Ectodermal cell (in vitro differentiated cells): ENCODE data around the gene FCHSD2.
"Not testable (repeated sequence)": the region's sequence is repeated elsewhere in the genome, so short reads cannot be mapped to it uniquely, and the experiment has no call there.

Source experiments
- H3K27ac ChIP-seq: 2 replicates; pipeline ENCODE4 v1.7.0; 2013; ENCODE audit warnings: mild to moderate bottlenecking, low read depth, low read length; ENCODE audit not compliant: insufficient read depth, poor library complexity, severe bottlenecking
- H3K27me3 ChIP-seq: 2 replicates; pipeline ENCODE4 v1.7.0; 2013; ENCODE audit warnings: mild to moderate bottlenecking, low read length; ENCODE audit not compliant: insufficient read depth, control insufficient read depth, poor library complexity, severe bottlenecking
- H3K36me3 ChIP-seq: one replicate; pipeline ENCODE4 v1.7.0; 2013; ENCODE audit warnings: low read length; ENCODE audit not compliant: control insufficient read depth, insufficient read depth
- H3K4me1 ChIP-seq: one replicate; pipeline ENCODE4 v1.7.0; 2013; ENCODE audit warnings: low read length; ENCODE audit not compliant: control insufficient read depth, insufficient read depth
- H3K4me3 ChIP-seq: 2 replicates; pipeline ENCODE4 v1.7.0; 2013; ENCODE audit warnings: low read depth, low read length, control low read depth; ENCODE audit not compliant: insufficient read depth
- H3K9me3 ChIP-seq: 2 replicates; pipeline ENCODE4 v1.7.0; 2013; ENCODE audit warnings: mild to moderate bottlenecking, low read length, moderate library complexity; ENCODE audit not compliant: control insufficient read depth
- WGBS, 2 experiments: methylation state at CpG; one replicate each; pipeline ENCODE4 v1.1.7; 2013; ENCODE audit warnings: missing lambda C conversion rate in 2 of 2; 5-methylcytosine and 5-hydroxymethylcytosine counted together

Gene FCHSD2

GRCh38 chr11:72989727-72990126 is 152.4 kb downstream of the FCHSD2 start:
- Histone ChIP-seq H3K9me3 (no peaks in the 10 kb centered on the region), H3K4me3 (no peak overlapping the region), H3K36me3 (no peaks in the 10 kb centered on the region), H3K27me3 (no peaks in the 10 kb centered on the region), H3K4me1 (peaks cover under 1% of the 10 kb centered on the region), H3K27ac (no peak overlapping the region)
- WGBS, 2 experiments = 44 to 45% methylated on average over 1 of the region's 1 CpG

DNA sequence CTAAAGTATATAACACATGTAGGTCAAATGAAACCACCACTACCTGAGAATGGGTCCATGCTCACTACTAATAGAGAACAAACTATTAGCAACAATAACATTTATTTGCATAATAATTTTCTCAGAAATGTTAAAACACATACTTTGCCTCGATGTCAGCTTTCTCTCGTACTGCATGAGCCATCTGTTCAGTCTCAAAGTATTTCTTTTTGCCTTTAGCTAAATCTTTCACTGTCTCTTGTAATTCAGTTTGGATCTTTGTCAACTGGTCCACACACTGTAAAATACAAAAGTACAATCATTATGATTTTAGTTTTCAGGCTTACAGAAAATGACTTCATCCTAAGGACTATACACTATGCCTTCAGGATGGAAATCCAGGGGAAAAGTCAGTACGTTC is 153.3 kb downstream of the FCHSD2 start:
- Histone ChIP-seq H3K27ac (no peak overlapping the region), H3K4me1 (peaks cover 3% of the 10 kb centered on the region), H3K36me3 (no peaks in the 10 kb centered on the region), H3K4me3 (no peak overlapping the region), H3K9me3 (no peaks in the 10 kb centered on the region), H3K27me3 (no peaks in the 10 kb centered on the region)
- 90% methylated on average over 3 of the region's 3 CpGs for WGBS, 2 experiments

DNA sequence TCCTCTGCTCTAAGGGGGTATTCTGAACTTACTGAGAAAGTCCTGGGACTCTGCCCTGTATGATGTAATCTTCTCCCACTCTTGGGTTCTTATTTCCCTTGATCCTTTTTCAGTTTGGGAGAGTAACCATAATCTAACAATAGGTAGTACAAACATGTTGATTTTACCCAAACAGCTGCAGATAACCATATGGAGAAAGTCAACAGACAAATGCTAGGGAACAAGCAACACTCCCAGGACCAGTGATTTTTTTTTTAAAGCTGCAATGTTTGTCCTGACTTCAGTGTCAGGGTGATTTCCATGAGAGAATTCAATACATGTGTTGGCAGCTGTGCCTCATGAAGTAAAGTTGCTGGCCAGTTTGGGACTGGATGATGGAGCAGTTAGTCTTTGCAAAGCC is 156.5 kb downstream of the FCHSD2 start:
- H3K9me3 ChIP-seq = no peaks in the 10 kb centered on the region
- no peaks in the 10 kb centered on the region for H3K36me3 ChIP-seq
- H3K4me1 ChIP-seq = peaks cover 3% of the 10 kb centered on the region
- H3K4me3 ChIP-seq = no peak overlapping the region
- no peak overlapping the region for H3K27ac ChIP-seq
- H3K27me3 ChIP-seq = no peaks in the 10 kb centered on the region

- Histone ChIP-seq H3K27ac (no peak overlapping the region), H3K9me3 (no peaks in the 10 kb centered on the region), H3K4me3 (no peak overlapping the region), H3K4me1 (peaks cover 3% of the 10 kb centered on the region), H3K36me3 (no peaks in the 10 kb centered on the region), H3K27me3 (no peaks in the 10 kb centered on the region)
- 84 to 88% methylated on average over 3 of the region's 3 CpGs for WGBS, 2 experiments
Measured at GRCh38 chr11:72984453-72985077, 157.6 kb downstream of the FCHSD2 start.

DNA sequence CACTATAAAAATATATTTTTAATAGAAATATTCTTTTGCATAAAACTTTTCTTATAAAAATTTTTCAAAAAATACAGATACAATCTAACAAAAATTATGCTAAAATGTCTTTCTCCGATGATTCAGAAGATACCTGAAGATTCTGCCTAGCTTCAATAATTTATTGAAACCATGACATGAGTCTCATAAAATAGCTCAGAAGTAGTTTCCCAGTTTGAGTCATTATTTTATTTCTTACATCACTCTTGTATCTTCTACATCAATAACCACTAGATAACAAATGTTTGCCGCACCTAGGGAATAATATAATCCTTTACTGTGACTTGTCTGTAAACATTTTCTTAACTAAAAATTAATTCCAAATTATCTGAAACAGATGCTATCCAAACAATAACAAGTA is 158.6 kb downstream of the FCHSD2 start:
- Histone ChIP-seq H3K27me3 (no peaks in the 10 kb centered on the region), H3K9me3 (no peaks in the 10 kb centered on the region), H3K4me1 (peaks cover 3% of the 10 kb centered on the region), H3K27ac (no peak overlapping the region), H3K4me3 (no peak overlapping the region), H3K36me3 (no peaks in the 10 kb centered on the region)
- 90 to 91% methylated on average over 2 of the region's 2 CpGs for WGBS, 2 experiments

DNA sequence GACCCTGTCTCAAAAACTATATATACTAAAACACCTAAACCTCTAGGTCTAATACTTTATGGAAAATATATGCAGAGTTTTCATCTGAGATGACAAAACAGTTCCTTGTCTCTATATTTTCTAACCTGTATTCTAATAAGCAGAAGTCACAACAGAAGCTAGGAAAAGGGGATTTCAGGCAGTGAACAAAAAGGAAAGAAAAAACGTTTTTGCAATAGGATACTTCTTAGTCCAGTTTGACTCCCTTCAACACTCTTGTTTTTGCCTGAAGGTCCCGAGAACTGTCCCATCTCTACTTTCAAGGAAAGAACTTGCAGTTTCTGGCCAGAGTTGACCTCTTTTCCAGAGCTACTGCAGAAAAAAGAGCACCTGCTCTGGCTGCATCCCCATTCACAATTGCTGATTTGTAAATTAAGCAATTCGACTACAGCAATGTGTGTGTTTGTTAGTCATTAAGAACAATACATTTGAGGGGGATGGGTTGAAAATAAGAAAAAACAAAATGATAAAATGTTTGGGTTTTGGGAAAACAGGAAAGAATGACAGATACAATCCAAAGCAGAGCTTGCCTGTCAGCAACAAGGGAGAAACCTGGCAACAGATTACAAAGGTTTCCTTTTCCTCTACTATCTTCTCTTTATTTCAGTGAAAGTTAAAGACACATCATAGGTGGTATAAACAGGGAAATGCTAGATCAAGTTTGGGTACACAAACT is 160.0 kb downstream of the FCHSD2 start:
- Histone ChIP-seq H3K27ac (no peak overlapping the region), H3K4me1 (peaks cover 3% of the 10 kb centered on the region), H3K4me3 (no peak overlapping the region), H3K9me3 (no peaks in the 10 kb centered on the region), H3K36me3 (no peaks in the 10 kb centered on the region), H3K27me3 (no peaks in the 10 kb centered on the region)
- 65 to 67% methylated on average over 3 of the region's 3 CpGs for WGBS, 2 experiments

- H3K4me1 ChIP-seq = peaks cover 3% of the 10 kb centered on the region
- H3K36me3 ChIP-seq = no peaks in the 10 kb centered on the region
- no peak overlapping the region for H3K27ac ChIP-seq
- no peak overlapping the region for H3K4me3 ChIP-seq
- 94 to 100% methylated on average over 1 of the region's 1 CpG for WGBS, 2 experiments
- no peaks in the 10 kb centered on the region for H3K27me3 ChIP-seq
- H3K9me3 ChIP-seq = no peaks in the 10 kb centered on the region
Measured at GRCh38 chr11:72981080-72981479, 161.0 kb downstream of the FCHSD2 start.

DNA sequence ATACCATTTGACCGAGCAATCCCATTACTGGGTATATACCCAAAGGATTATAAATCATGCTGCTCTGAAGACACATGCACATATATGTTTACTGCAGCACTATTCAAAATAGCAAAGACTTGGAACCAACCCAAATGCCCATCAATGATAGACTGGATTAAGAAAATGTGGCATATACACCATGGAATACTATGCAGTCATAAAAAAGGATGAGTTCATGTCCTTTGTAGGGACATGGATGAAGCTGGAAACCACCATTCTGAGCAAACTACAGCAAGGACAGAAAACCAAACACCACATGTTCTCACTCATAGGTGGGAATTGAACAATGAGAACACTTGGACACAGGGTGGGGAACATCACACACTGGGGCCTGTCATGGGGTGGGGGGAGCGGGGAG is 164.3 kb downstream of the FCHSD2 start:
- WGBS, 2 experiments = 95 to 97% methylated on average over 2 of the region's 2 CpGs

GRCh38 chr11:72976522-72976892 is 165.6 kb downstream of the FCHSD2 start:
- WGBS, 2 experiments = 96 to 100% methylated on average over 1 of the region's 1 CpG
- H3K27me3 ChIP-seq, H3K27ac ChIP-seq, H3K36me3 ChIP-seq, H3K4me3 ChIP-seq, H3K9me3 ChIP-seq, H3K4me1 ChIP-seq: not testable (repeated sequence)

More for the DNA sequence above, 164.3 kb downstream of the FCHSD2 start:
- not testable (repeated sequence) for H3K9me3 ChIP-seq, H3K36me3 ChIP-seq, H3K27ac ChIP-seq, H3K4me3 ChIP-seq, H3K27me3 ChIP-seq, H3K4me1 ChIP-seq

DNA sequence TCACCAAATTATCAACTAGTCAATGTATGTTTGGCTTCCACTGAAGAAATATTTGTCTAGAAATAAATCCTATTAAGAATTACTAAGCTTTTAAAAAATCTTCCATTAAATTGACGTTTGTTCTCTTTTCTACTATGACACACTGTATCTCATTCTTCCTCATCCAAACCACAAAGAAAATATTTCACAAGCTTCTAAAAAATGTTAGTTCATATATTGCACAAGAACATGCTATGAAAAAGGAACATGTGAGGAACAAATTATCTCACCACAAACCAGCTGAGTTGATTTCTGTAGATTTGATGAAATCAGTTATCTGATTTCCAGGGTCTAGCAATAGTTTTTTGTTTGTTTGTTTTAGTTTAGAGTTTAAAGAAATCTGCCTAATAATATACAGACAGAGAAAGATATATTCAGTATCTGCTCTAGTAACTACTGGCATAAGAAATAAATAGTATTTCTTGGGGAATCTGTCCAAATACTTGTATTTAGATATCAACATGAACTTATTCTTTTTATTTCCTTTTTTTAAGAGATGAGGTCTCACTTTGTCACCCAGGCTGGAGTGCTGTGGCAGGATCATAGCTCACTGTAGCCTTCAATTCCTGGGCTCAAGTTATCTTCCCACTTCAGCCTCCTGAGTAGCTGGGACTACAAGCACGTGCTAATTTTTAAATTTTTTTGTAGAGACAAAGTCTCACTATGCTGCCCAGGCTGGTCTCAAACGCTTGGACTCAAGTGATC is 166.2 kb downstream of the FCHSD2 start:
- Histone ChIP-seq H3K27me3 (no peaks in the 10 kb centered on the region), H3K4me3 (no peak overlapping the region), H3K36me3 (no peaks in the 10 kb centered on the region), H3K27ac (no peak overlapping the region), H3K4me1 (no peaks in the 10 kb centered on the region), H3K9me3 (no peaks in the 10 kb centered on the region)
- 65% methylated on average over 3 of the region's 3 CpGs for WGBS, 2 experiments
